ENCODE data around the gene TAF11L12.

DNA sequence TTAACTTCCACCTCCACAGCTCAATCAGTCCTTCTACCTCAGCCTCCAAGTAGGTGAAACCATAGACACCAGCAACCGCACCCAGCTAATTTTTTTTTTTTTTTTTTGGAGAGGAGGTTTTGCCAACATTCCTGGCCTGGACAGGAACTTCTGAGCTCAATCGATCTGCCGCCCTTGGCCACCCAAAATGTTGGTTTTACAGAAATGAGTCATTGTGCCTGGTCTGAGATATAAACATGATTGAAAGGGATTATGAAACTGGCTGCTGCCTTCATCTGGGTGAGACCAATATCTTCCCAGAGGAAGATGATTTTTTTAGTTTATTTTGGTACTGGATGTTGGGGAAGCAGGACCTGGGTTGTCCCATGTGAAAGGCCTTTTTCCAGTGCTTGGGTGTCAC, 9.2 kb downstream of the TAF11L12 start:
- TF ChIP-seq POLR2AphosphoS5 (IDR thresholded peaks at IDR 0.05) = no peak
- no peak for TF ChIP-seq CTCF (IDR thresholded peaks at IDR 0.05)
